ENCODE results near the gene COL4A2. TPM values are rescaled to one million over a fixed set of nuclear protein-coding genes. Genes with fewer than 3 reads are reported as not detected.

COL4A2 gene
- total RNA-seq, 4 donors from 2014 or later: 655 to 1,231 (median 912) TPM

- no peak for TF ChIP-seq CTCF (IDR thresholded peaks at IDR 0.05; ENCODE audit: low read depth)
Observed at GRCh38 chr13:110284779-110285484, 22.2 kb upstream of the COL4A2 start.

- no peak for TF ChIP-seq CTCF (IDR thresholded peaks at IDR 0.05; ENCODE audit: low read depth)
Observed at GRCh38 chr13:110285991-110286832, 20.9 kb upstream of the COL4A2 start.

- TF ChIP-seq CTCF (IDR thresholded peaks at IDR 0.05; ENCODE audit: low read depth): no peak
Observed at GRCh38 chr13:110286833-110287819, 20.0 kb upstream of the COL4A2 start.

- no peak for TF ChIP-seq CTCF (IDR thresholded peaks at IDR 0.05; ENCODE audit: low read depth)
Observed at GRCh38 chr13:110289174-110289573, 17.9 kb upstream of the COL4A2 start.

- TF ChIP-seq CTCF (IDR thresholded peaks at IDR 0.05; ENCODE audit: low read depth): no peak
Observed at GRCh38 chr13:110289661-110290060, 17.4 kb upstream of the COL4A2 start.

- TF ChIP-seq CTCF (IDR thresholded peaks at IDR 0.05; ENCODE audit: low read depth): no peak
Observed at GRCh38 chr13:110290153-110290552, 16.9 kb upstream of the COL4A2 start.
